ENCODE results near the gene OTUD7B. TPM values are rescaled to one million over a fixed set of nuclear protein-coding genes. Genes with fewer than 3 reads are reported as not detected.
A peak's percentile ranks its signal among the peaks of the same experiment; 100 is the strongest.
"Not testable (repeated sequence)": the region's sequence is repeated elsewhere in the genome, so short reads cannot be mapped to it uniquely, and the experiment has no call there.

The OTUD7B gene
- polyA plus RNA-seq (2013, experiment 1 of 2), result 6.9 TPM
- 7.2 TPM for polyA plus RNA-seq (2013, experiment 2 of 2)

GRCh38 chr1:150010393-150011115, at the start of gene OTUD7B:
TSS of gene OTUD7B (minus strand) at chr1:150010726. CDS start at chr1:149977510, 33,216 bp downstream.
- H3K23ac ChIP-seq (ENCODE audit: low read length in 2 of 2), result no peak within 1 kb of the TSS
- H3K79me1 ChIP-seq (replicated peaks; ENCODE audit: low read length, poor library complexity, severe bottlenecking), result peaks cover 5% of the 10 kb centered on the region
- H2BK5ac ChIP-seq (ENCODE audit: low read depth, low read length, poor library complexity, severe bottlenecking), result peak within 1 kb of the TSS; percentile 59
- H4K91ac ChIP-seq (ENCODE audit: low read length), result peak within 1 kb of the TSS; percentile 92
- H3K36me3 ChIP-seq (ENCODE audit: control insufficient read depth in 1 of 2, insufficient read depth in 2 of 2, low read depth in 1 of 2, low read length in 2 of 2), result peaks cover 0 to 9% of the 10 kb centered on the region in 2 experiments
- H3K9me3 ChIP-seq (ENCODE audit: control insufficient read depth, low read length), result no peaks in the 10 kb centered on the region
- no peak within 1 kb of the TSS for H2BK15ac ChIP-seq (ENCODE audit: low read depth, poor library complexity, severe bottlenecking)
- H3K4me3 ChIP-seq (ENCODE audit: insufficient read depth in 1 of 2, low read depth in 1 of 2, low read length in 2 of 2), result peak within 1 kb of the TSS; percentile 84 to 97
- WGBS, result under 1% methylated on average over 46 of the region's 59 CpGs
- H4K8ac ChIP-seq (ENCODE audit: low read length), result peak within 1 kb of the TSS; percentile 27
- no peak within 1 kb of the TSS for H2AK5ac ChIP-seq (ENCODE audit: low read length, severe bottlenecking)
- H3K27ac ChIP-seq (ENCODE audit: low read length, poor library complexity, severe bottlenecking), result peak within 1 kb of the TSS; percentile 89
- H3K4ac ChIP-seq (ENCODE audit: low read depth in 1 of 2, low read length in 2 of 2), result peak within 1 kb of the TSS; percentile 57 to 83
- no peaks in the 10 kb centered on the region for H3K27me3 ChIP-seq (ENCODE audit: control insufficient read depth in 1 of 2, insufficient read depth in 1 of 2, low read length in 2 of 2)
- no peaks in the 10 kb centered on the region for H3K4me1 ChIP-seq (ENCODE audit: control insufficient read depth, insufficient read depth, low read depth, low read length)
- peak within 1 kb of the TSS in 1 of 2 experiments; percentile 80 for H3K14ac ChIP-seq (ENCODE audit: low read length in 2 of 2)
- H3K9ac ChIP-seq (ENCODE audit: low read length), result peak within 1 kb of the TSS; percentile 100
- peak within 1 kb of the TSS; percentile 73 to 87 for H3K18ac ChIP-seq (ENCODE audit: low read depth in 1 of 2, low read length in 2 of 2)
- peak within 1 kb of the TSS; percentile 92 for H3K4me2 ChIP-seq (ENCODE audit: low read length, poor library complexity, severe bottlenecking)
- H2BK120ac ChIP-seq (ENCODE audit: low read depth, low read length), result peak within 1 kb of the TSS; percentile 20
- no peak within 1 kb of the TSS for H2BK12ac ChIP-seq (ENCODE audit: low read length in 2 of 2)
- H2AFZ ChIP-seq (ENCODE audit: low read depth, low read length), result peak within 1 kb of the TSS; percentile 94
- DNase-seq, result peak; percentile 93

DNA sequence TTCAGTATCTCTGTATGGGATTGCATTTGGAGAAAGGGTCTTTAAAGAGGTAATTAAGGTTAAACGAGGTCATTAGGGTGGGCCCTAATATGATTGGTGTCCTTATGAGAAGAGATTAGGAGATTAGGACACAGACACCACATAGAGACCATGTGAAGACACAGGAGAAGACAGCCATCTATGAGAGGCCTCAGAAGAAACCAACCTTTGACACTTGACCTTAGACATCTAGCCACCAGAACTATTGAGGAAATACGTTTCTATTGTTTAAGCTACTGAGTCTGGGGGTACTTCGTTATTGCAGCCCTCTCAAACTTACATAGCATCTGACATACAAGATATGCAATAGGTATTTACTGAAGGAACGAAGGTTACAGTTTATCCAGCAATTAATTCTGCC, 49.7 kb upstream of the OTUD7B start:
- WGBS, result 88% methylated on average over 1 of the region's 4 CpGs

DNA sequence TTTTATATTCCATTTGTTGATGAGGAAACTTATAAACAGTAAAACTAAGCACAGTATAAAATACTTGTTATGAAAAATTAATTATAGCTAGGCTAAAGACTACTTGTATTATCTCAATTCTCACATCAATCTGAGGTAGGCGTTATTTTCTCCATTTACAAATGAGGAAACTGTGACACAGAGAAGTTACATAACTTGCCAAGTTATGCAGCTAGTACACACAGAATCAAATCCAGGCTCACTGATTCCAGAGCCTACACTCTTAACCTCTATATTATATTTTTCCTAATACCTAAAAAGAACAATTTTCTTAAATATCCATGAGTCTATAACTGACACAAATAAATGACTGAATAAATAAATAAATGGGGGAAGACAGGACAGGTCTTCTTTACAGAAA, 45.9 kb upstream of the OTUD7B start:
- no peak for DNase-seq
- 97% methylated on average over 1 of the region's 1 CpG for WGBS
- Histone ChIP-seq H3K4me1 (ENCODE audit: control insufficient read depth, insufficient read depth, low read depth, low read length) (no peaks in the 10 kb centered on the region), H3K4me3 (ENCODE audit: insufficient read depth in 1 of 2, low read depth in 1 of 2, low read length in 2 of 2) (no peak overlapping the region), H2AFZ (ENCODE audit: low read depth, low read length) (no peak overlapping the region), H2BK15ac (ENCODE audit: low read depth, poor library complexity, severe bottlenecking) (no peak overlapping the region), H2BK5ac (ENCODE audit: low read depth, low read length, poor library complexity, severe bottlenecking) (no peak overlapping the region), H4K91ac (ENCODE audit: low read length) (no peak overlapping the region), H3K14ac (ENCODE audit: low read length in 2 of 2) (no peak overlapping the region), H3K23ac (ENCODE audit: low read length in 2 of 2) (no peak overlapping the region), H3K4ac (ENCODE audit: low read depth in 1 of 2, low read length in 2 of 2) (no peak overlapping the region), H3K27ac (ENCODE audit: low read length, poor library complexity, severe bottlenecking) (no peak overlapping the region), H3K9ac (ENCODE audit: low read length) (no peak overlapping the region), H2BK12ac (ENCODE audit: low read length in 2 of 2) (no peak overlapping the region), H2BK120ac (ENCODE audit: low read depth, low read length) (no peak overlapping the region), H3K18ac (ENCODE audit: low read depth in 1 of 2, low read length in 2 of 2) (no peak overlapping the region), H3K79me1 (replicated peaks; ENCODE audit: low read length, poor library complexity, severe bottlenecking) (no peaks in the 10 kb centered on the region), H3K4me2 (ENCODE audit: low read length, poor library complexity, severe bottlenecking) (no peak overlapping the region), H4K8ac (ENCODE audit: low read length) (no peak overlapping the region), H3K36me3 (ENCODE audit: control insufficient read depth in 1 of 2, insufficient read depth in 2 of 2, low read depth in 1 of 2, low read length in 2 of 2) (no peaks in the 10 kb centered on the region), H3K27me3 (ENCODE audit: control insufficient read depth in 1 of 2, insufficient read depth in 1 of 2, low read length in 2 of 2) (no peaks in the 10 kb centered on the region), H3K9me3 (ENCODE audit: control insufficient read depth, low read length) (no peaks in the 10 kb centered on the region), H2AK5ac (ENCODE audit: low read length, severe bottlenecking) (no peak overlapping the region)

More for the DNA sequence above, 49.7 kb upstream of the OTUD7B start:
- no peak for DNase-seq
- no peaks in the 10 kb centered on the region for H3K9me3 ChIP-seq (ENCODE audit: control insufficient read depth, low read length)
- no peak overlapping the region for H3K4me2 ChIP-seq (ENCODE audit: low read length, poor library complexity, severe bottlenecking)
- H3K9ac ChIP-seq (ENCODE audit: low read length), result no peak overlapping the region
- H3K14ac ChIP-seq (ENCODE audit: low read length in 2 of 2), result no peak overlapping the region
- no peak overlapping the region for H4K91ac ChIP-seq (ENCODE audit: low read length)
- H3K23ac ChIP-seq (ENCODE audit: low read length in 2 of 2), result no peak overlapping the region
- no peak overlapping the region for H4K8ac ChIP-seq (ENCODE audit: low read length)
- no peaks in the 10 kb centered on the region for H3K27me3 ChIP-seq (ENCODE audit: control insufficient read depth in 1 of 2, insufficient read depth in 1 of 2, low read length in 2 of 2)
- no peak overlapping the region for H3K18ac ChIP-seq (ENCODE audit: low read depth in 1 of 2, low read length in 2 of 2)
- no peaks in the 10 kb centered on the region for H3K36me3 ChIP-seq (ENCODE audit: control insufficient read depth in 1 of 2, insufficient read depth in 2 of 2, low read depth in 1 of 2, low read length in 2 of 2)
- no peak overlapping the region for H3K4me3 ChIP-seq (ENCODE audit: insufficient read depth in 1 of 2, low read depth in 1 of 2, low read length in 2 of 2)
- H2AFZ ChIP-seq (ENCODE audit: low read depth, low read length), result no peak overlapping the region
- peaks cover 3% of the 10 kb centered on the region for H3K79me1 ChIP-seq (replicated peaks; ENCODE audit: low read length, poor library complexity, severe bottlenecking)
- no peak overlapping the region for H3K4ac ChIP-seq (ENCODE audit: low read depth in 1 of 2, low read length in 2 of 2)
- H2BK12ac ChIP-seq (ENCODE audit: low read length in 2 of 2), result no peak overlapping the region
- H2BK5ac ChIP-seq (ENCODE audit: low read depth, low read length, poor library complexity, severe bottlenecking), result no peak overlapping the region
- no peak overlapping the region for H2BK120ac ChIP-seq (ENCODE audit: low read depth, low read length)
- H2BK15ac ChIP-seq (ENCODE audit: low read depth, poor library complexity, severe bottlenecking), result no peak overlapping the region
- H3K4me1 ChIP-seq (ENCODE audit: control insufficient read depth, insufficient read depth, low read depth, low read length), result no peaks in the 10 kb centered on the region
- no peak overlapping the region for H2AK5ac ChIP-seq (ENCODE audit: low read length, severe bottlenecking)
- H3K27ac ChIP-seq (ENCODE audit: low read length, poor library complexity, severe bottlenecking), result no peak overlapping the region

- not testable (repeated sequence) for H3K9me3 ChIP-seq (ENCODE audit: control insufficient read depth, low read length); H3K27ac ChIP-seq (ENCODE audit: low read length, poor library complexity, severe bottlenecking)
- WGBS, result 87% methylated on average over 3 of the region's 4 CpGs
Measured at GRCh38 chr1:150055507-150055906, 45.0 kb upstream of the OTUD7B start.

More at GRCh38 chr1:150055507-150055906, 45.0 kb upstream of the OTUD7B start:
- H2BK12ac ChIP-seq (ENCODE audit: low read length in 2 of 2); H2BK5ac ChIP-seq (ENCODE audit: low read depth, low read length, poor library complexity, severe bottlenecking); H4K91ac ChIP-seq (ENCODE audit: low read length); H3K23ac ChIP-seq (ENCODE audit: low read length in 2 of 2); H3K36me3 ChIP-seq (ENCODE audit: control insufficient read depth in 1 of 2, insufficient read depth in 2 of 2, low read depth in 1 of 2, low read length in 2 of 2); H3K79me1 ChIP-seq (replicated peaks; ENCODE audit: low read length, poor library complexity, severe bottlenecking); H2AFZ ChIP-seq (ENCODE audit: low read depth, low read length); H3K27me3 ChIP-seq (ENCODE audit: control insufficient read depth in 1 of 2, insufficient read depth in 1 of 2, low read length in 2 of 2); H3K14ac ChIP-seq (ENCODE audit: low read length in 2 of 2); H4K8ac ChIP-seq (ENCODE audit: low read length); H3K9ac ChIP-seq (ENCODE audit: low read length); H3K4ac ChIP-seq (ENCODE audit: low read depth in 1 of 2, low read length in 2 of 2); H3K4me3 ChIP-seq (ENCODE audit: insufficient read depth in 1 of 2, low read depth in 1 of 2, low read length in 2 of 2); H3K18ac ChIP-seq (ENCODE audit: low read depth in 1 of 2, low read length in 2 of 2); H2BK15ac ChIP-seq (ENCODE audit: low read depth, poor library complexity, severe bottlenecking); H2AK5ac ChIP-seq (ENCODE audit: low read length, severe bottlenecking); H3K4me2 ChIP-seq (ENCODE audit: low read length, poor library complexity, severe bottlenecking); H3K4me1 ChIP-seq (ENCODE audit: control insufficient read depth, insufficient read depth, low read depth, low read length); DNase-seq; H2BK120ac ChIP-seq (ENCODE audit: low read depth, low read length): not testable (repeated sequence)
